CD4-positive, alpha-beta memory T cell (primary cell): ENCODE measurements around the gene SSBP2. TPM values are rescaled to one million over a fixed set of nuclear protein-coding genes. Genes with fewer than 3 reads are reported as not detected.

ENCODE experiments used
- CTCF ChIA-PET: fragments of 350-600 bp; sonication (Branson Sonifier 250); formaldehyde crosslinking; loops from one replicate; lab custom pipeline; 2021; ENCODE audit warnings: inconsistent platforms; ENCODE audit not compliant: partially characterized antibody; lab: Charles Lee
- POLR2A ChIA-PET: fragments of 350-600 bp; sonication (Branson Sonifier 250); formaldehyde crosslinking; loops from one replicate; lab custom pipeline; 2021; ENCODE audit not compliant: partially characterized antibody; lab: Charles Lee
- DNase-seq, 5 donors: peaks; one replicate each; pipeline versions ENCODE4 v3.0.0 to v3.0.0-alpha.2; 2020 to 2022; ENCODE audit warnings: mixed read lengths in 1 of 5
- H3K27ac ChIP-seq: one replicate; pipeline ENCODE4 v1.7.0; 2013; ENCODE audit warnings: low read depth, low read length
- H3K27me3 ChIP-seq: 2 replicates; pipeline ENCODE4 v1.7.0; 2013; ENCODE audit warnings: mild to moderate bottlenecking, low read length, moderate library complexity; ENCODE audit not compliant: insufficient read depth
- H3K36me3 ChIP-seq: 2 replicates; pipeline ENCODE4 v1.7.0; 2013; ENCODE audit warnings: mild to moderate bottlenecking, low read length, moderate library complexity; ENCODE audit not compliant: insufficient read depth
- H3K4me1 ChIP-seq: 2 replicates; pipeline ENCODE4 v1.7.0; 2013; ENCODE audit warnings: mild to moderate bottlenecking, low read length, moderate library complexity; ENCODE audit not compliant: insufficient read depth
- H3K4me3 ChIP-seq, 2 donors: one replicate each; pipeline ENCODE4 v1.7.0; 2013; ENCODE audit warnings: low read length in 2 of 2, mild to moderate bottlenecking in 1 of 2
- H3K9me3 ChIP-seq, 2 donors: one replicate each; pipeline ENCODE4 v1.7.0; 2013; ENCODE audit warnings: low read length in 2 of 2, control low read depth in 1 of 2; ENCODE audit not compliant: control insufficient read depth in 1 of 2
- H3K27ac Mint-ChIP-seq, 7 donors: one replicate each; pipeline ENCODE4 v1.8.0; 2020 to 2021; ENCODE audit warnings: mixed read lengths in 7 of 7, mild to moderate bottlenecking in 6 of 7, inconsistent platforms in 3 of 7, moderate library complexity in 3 of 7
- H3K27me3 Mint-ChIP-seq, 2 donors: one replicate each; pipeline ENCODE4 v1.8.0; 2020 to 2021; ENCODE audit warnings: mixed read lengths in 2 of 2
- H3K36me3 Mint-ChIP-seq, 2 donors: one replicate each; pipeline ENCODE4 v1.8.0; 2020 to 2021; ENCODE audit warnings: mixed read lengths in 2 of 2, inconsistent platforms in 1 of 2, mild to moderate bottlenecking in 1 of 2
- H3K4me1 Mint-ChIP-seq, 4 donors: one replicate each; pipeline ENCODE4 v1.8.0; 2020 to 2021; ENCODE audit warnings: mixed read lengths in 4 of 4, mild to moderate bottlenecking in 1 of 4
- H3K4me3 Mint-ChIP-seq, 8 donors: one replicate each; pipeline ENCODE4 v1.8.0; 2020 to 2021; ENCODE audit warnings: mixed read lengths in 8 of 8, mild to moderate bottlenecking in 7 of 8, moderate library complexity in 6 of 8, inconsistent platforms in 3 of 8
- H3K9me3 Mint-ChIP-seq, 8 donors: one replicate each; pipeline ENCODE4 v1.8.0; 2020 to 2021; ENCODE audit warnings: mixed read lengths in 8 of 8, mild to moderate bottlenecking in 5 of 8, inconsistent platforms in 3 of 8, moderate library complexity in 1 of 8
- intact Hi-C: fragments of 100-400 bp; cut with micrococcal nuclease; formaldehyde crosslinking; loops from one replicate; pipeline ENCODE4 v1.15.1; 2023
- polyA plus RNA-seq, 2 donors: library from polyadenylated mRNA; unstranded; fragments of 300-500 nt; fragmentation: Illumina TruSeq; gene quantifications; one replicate each; pipeline ENCODE4 v1.2.3, GENCODE V29; 2021
- total RNA-seq, 2 experiments: library from RNA; stranded (reverse); gene quantifications; one replicate each; pipeline ENCODE4 v1.2.3, GENCODE V29; 2021

The SSBP2 gene
- total and polyA plus RNA-seq, 4 experiments from 2014 or later, result 46.4 to 91.7 (median 58.9) TPM

DNA sequence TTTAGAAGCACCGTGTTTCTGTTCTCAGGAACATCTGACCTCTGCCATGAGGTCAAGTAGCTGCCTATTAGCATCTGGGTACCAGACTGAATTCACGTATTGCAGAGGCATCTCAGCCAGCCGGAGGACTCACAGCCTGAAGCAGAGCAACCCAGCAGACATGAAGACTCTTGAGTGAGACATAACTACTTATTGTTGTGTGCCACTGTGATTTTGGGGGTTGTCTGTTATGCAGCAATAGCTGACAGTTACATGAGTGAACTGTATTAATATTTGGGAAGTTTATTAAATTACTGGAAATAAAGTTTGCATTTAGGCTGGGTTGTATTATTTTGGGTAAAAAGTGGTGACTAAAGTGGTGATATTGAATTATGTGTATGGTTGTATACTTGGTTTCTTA, 355.6 kb downstream of the SSBP2 start:
- H3K36me3 ChIP-seq, result no peaks in the 10 kb centered on the region
- Mint-ChIP-seq H3K4me3 (no peak overlapping the region), H3K27me3 (peaks cover 42 to 53% of the 10 kb centered on the region in 2 donors), H3K9me3 (peaks cover 0 to 9% (median 6%) of the 10 kb centered on the region in 8 donors), H3K27ac (no peak overlapping the region), H3K4me1 (peaks cover 0 to 4% (median 2%) of the 10 kb centered on the region in 4 donors), H3K36me3 (no peaks in the 10 kb centered on the region)
- H3K27me3 ChIP-seq, result no peaks in the 10 kb centered on the region
- peaks cover 4% of the 10 kb centered on the region for H3K4me1 ChIP-seq
- POLR2A ChIA-PET, result no interaction called here
- no peak overlapping the region for H3K27ac ChIP-seq
- H3K4me3 ChIP-seq, result no peak overlapping the region
- CTCF ChIA-PET, result no interaction called here
- no peak for DNase-seq
- H3K9me3 ChIP-seq, result no peaks in the 10 kb centered on the region
- intact Hi-C loops, result no loop called here

DNA sequence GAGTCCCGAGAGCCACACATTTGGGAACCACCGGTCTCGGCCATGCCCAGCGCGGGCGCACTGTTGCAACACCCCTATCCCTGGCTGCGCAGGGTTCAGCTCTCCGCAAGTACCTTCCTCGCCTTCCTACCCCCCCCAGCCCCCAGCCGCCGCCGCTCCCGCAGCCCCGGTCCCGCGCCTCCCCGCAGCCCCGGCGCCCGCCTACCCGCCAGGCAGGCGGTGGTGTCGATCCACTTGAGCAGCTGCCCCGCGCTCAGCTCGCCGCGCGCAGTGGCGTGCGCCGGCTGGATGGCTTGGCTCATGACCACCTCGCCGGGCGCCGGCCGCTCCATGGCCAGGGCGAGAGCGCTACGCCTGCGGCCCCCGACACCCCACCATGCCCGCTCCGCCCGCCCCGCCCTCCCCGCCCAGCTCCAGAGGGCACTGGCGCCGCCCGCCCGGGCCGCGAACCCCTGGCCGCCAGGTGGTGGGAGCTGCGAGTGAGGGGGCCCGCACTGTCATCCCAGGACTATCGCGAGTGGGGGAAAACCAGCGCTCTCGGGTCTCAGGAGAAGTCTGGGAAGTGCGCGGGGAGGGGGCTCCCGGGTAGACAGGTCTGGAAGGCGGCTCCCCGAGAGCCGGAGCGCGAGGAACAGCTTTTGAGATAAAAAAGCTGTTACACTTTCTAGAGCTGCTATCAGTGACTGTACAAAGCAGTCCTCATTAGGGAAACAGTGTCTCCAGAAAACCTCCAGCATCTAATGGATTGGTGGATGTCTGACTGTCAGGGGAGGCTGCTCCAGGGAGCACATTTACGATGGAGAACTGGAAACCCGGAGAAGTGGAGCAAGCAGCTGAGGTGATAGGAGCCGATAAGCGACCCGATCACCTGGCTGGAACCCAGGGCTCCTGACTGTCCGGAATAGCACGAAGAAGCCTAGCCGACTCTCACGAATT, 356.8 kb downstream of the SSBP2 start, which contains the start of gene ACOT12:
TSS of gene ACOT12 (minus strand) at position 352 of the 936 bp plus-strand sequence. CDS start at position 332, 20 bp downstream.
- CTCF ChIA-PET, result no interaction called here
- H3K4me1 ChIP-seq, result peaks cover 4% of the 10 kb centered on the region
- intact Hi-C loops, result no loop called here
- POLR2A ChIA-PET, result interaction anchor here (0.5 kb wide), 1 partner anchor 747 kb away, joined by 4 read pairs; no protein-coding TSS in a partner anchor
- no peaks in the 10 kb centered on the region for H3K36me3 ChIP-seq
- peaks cover 0 to 9% (median 6%) of the 10 kb centered on the region in 8 donors for H3K9me3 Mint-ChIP-seq
- H3K36me3 Mint-ChIP-seq, result peaks cover 0 to under 1% of the 10 kb centered on the region in 2 donors
- no peak within 1 kb of the TSS for H3K27ac ChIP-seq
- peak within 1 kb of the TSS in 7 of 8 donors; percentile 13 to 71 (median 44) for H3K4me3 Mint-ChIP-seq
- no peak within 1 kb of the TSS for H3K4me3 ChIP-seq
- H3K27ac Mint-ChIP-seq, result no peak within 1 kb of the TSS
- no peaks in the 10 kb centered on the region for H3K27me3 ChIP-seq
- H3K27me3 Mint-ChIP-seq, result peaks cover 41 to 48% of the 10 kb centered on the region in 2 donors
- peaks cover 0 to 4% (median 2%) of the 10 kb centered on the region in 4 donors for H3K4me1 Mint-ChIP-seq
- no peaks in the 10 kb centered on the region for H3K9me3 ChIP-seq
- DNase-seq, result no peak

DNA sequence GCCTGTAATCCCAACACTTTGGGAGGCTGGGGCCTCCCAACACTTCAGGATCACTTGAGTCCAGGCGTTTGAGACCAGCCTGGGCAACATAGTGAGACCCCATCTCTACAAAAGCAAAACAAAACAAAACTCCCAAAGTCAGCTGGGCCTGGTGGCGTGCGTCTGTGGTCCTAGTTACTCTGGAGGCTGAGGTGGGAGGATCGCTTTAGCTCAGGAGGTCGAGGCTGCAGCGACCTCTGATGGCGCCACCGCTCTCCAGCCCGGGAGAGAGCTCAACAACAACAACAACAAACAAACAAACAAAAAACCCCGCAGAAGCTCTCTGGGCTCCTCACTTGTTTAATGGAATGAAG, 357.5 kb downstream of the SSBP2 start:
- ChIA-PET POLR2A (interaction anchor here (0.5 kb wide), 1 partner anchor 748 kb away, joined by 4 read pairs; no protein-coding TSS in a partner anchor), CTCF (no interaction called here)
- no peaks in the 10 kb centered on the region for H3K27me3 ChIP-seq

GRCh38 chr5:81389025-81389424, 361.9 kb downstream of the SSBP2 start:
- peaks cover 27 to 34% of the 10 kb centered on the region in 2 donors for H3K27me3 Mint-ChIP-seq
- H3K4me3 ChIP-seq, result no peak overlapping the region
- H3K4me1 ChIP-seq, result peaks cover 4% of the 10 kb centered on the region
- H3K27ac Mint-ChIP-seq, result no peak overlapping the region
- peaks cover 0 to 1% (median 0%) of the 10 kb centered on the region in 4 donors for H3K4me1 Mint-ChIP-seq
- intact Hi-C loops, result no loop called here
- ChIA-PET CTCF (no interaction called here), POLR2A (no interaction called here)
- no peaks in the 10 kb centered on the region for H3K9me3 ChIP-seq
- DNase-seq, result no peak
- H3K9me3 Mint-ChIP-seq, result peaks cover 0 to 2% (median 0%) of the 10 kb centered on the region in 8 donors
- no peaks in the 10 kb centered on the region for H3K27me3 ChIP-seq
- no peak overlapping the region for H3K27ac ChIP-seq
- H3K4me3 Mint-ChIP-seq, result no peak overlapping the region
- no peaks in the 10 kb centered on the region for H3K36me3 ChIP-seq
- peaks cover 0 to 4% of the 10 kb centered on the region in 2 donors for H3K36me3 Mint-ChIP-seq

More for the DNA sequence above, 357.5 kb downstream of the SSBP2 start:
- no peak overlapping the region for H3K27ac Mint-ChIP-seq
- H3K9me3 Mint-ChIP-seq, result peaks cover 0 to 9% (median 6%) of the 10 kb centered on the region in 8 donors
- H3K4me1 ChIP-seq, result peaks cover 4% of the 10 kb centered on the region
- DNase-seq, result no peak
- intact Hi-C loops, result no loop called here
- no peaks in the 10 kb centered on the region for H3K36me3 ChIP-seq
- H3K4me3 ChIP-seq, result no peak overlapping the region
- H3K36me3 Mint-ChIP-seq, result peaks cover 0 to 4% of the 10 kb centered on the region in 2 donors
- no peaks in the 10 kb centered on the region for H3K9me3 ChIP-seq
- H3K27me3 Mint-ChIP-seq, result peaks cover 41 to 49% of the 10 kb centered on the region in 2 donors
- H3K4me1 Mint-ChIP-seq, result peaks cover 0 to 4% (median 2%) of the 10 kb centered on the region in 4 donors
- H3K4me3 Mint-ChIP-seq, result peak overlapping the region in 6 of 8 donors; percentile 8 to 71 (median 52)
- no peak overlapping the region for H3K27ac ChIP-seq

DNA sequence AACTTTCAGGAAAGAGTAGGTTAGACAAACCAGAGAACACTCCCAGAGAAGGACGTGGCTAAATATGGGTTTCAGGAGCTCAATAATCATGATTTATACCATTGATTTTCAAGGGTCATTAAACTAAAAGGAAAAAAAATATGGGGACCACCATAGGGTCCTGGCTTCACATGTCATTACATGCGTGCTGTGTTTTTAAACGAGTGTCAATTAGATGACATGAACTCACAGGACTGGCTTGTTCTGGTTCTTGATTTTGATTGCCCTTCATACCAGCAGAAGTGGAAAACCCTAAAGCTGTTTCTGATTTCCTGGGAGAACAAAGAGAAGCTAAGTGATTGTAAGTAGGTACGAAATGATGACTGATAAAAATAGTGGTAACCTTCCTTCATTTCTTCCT, 362.7 kb downstream of the SSBP2 start:
- no peak overlapping the region for H3K27ac Mint-ChIP-seq
- H3K9me3 ChIP-seq, result no peaks in the 10 kb centered on the region
- DNase-seq, result no peak
- no peaks in the 10 kb centered on the region for H3K36me3 ChIP-seq
- POLR2A ChIA-PET, result no interaction called here
- CTCF ChIA-PET, result no interaction called here
- H3K4me3 ChIP-seq, result no peak overlapping the region
- H3K27me3 Mint-ChIP-seq, result peaks cover 22 to 29% of the 10 kb centered on the region in 2 donors
- no peaks in the 10 kb centered on the region for H3K4me1 ChIP-seq
- intact Hi-C loops, result no loop called here
- no peak overlapping the region for H3K4me3 Mint-ChIP-seq
- peaks cover 0 to 4% of the 10 kb centered on the region in 2 donors for H3K36me3 Mint-ChIP-seq
- peaks cover 0 to 2% (median 0%) of the 10 kb centered on the region in 8 donors for H3K9me3 Mint-ChIP-seq
- no peak overlapping the region for H3K27ac ChIP-seq
- no peaks in the 10 kb centered on the region for H3K4me1 Mint-ChIP-seq
- H3K27me3 ChIP-seq, result no peaks in the 10 kb centered on the region

GRCh38 chr5:81383867-81384266, 367.0 kb downstream of the SSBP2 start:
- H3K9me3 Mint-ChIP-seq, result peaks cover 0 to 2% (median 0%) of the 10 kb centered on the region in 8 donors
- Histone ChIP-seq H3K4me1 (no peaks in the 10 kb centered on the region), H3K27me3 (no peaks in the 10 kb centered on the region), H3K36me3 (no peaks in the 10 kb centered on the region), H3K27ac (no peak overlapping the region), H3K9me3 (no peaks in the 10 kb centered on the region), H3K4me3 (no peak overlapping the region)
- no peak for DNase-seq
- H3K4me1 Mint-ChIP-seq, result no peaks in the 10 kb centered on the region
- no peak overlapping the region for H3K4me3 Mint-ChIP-seq
- CTCF ChIA-PET, result no interaction called here
- H3K27ac Mint-ChIP-seq, result no peak overlapping the region
- peaks cover 0 to 1% of the 10 kb centered on the region in 2 donors for H3K36me3 Mint-ChIP-seq
- intact Hi-C loops, result no loop called here
- peaks cover 3 to 9% of the 10 kb centered on the region in 2 donors for H3K27me3 Mint-ChIP-seq
- POLR2A ChIA-PET, result no interaction called here

GRCh38 chr5:81371354-81371876, 379.5 kb downstream of the SSBP2 start:
- no peaks in the 10 kb centered on the region for H3K9me3 Mint-ChIP-seq
- intact Hi-C loops, result no loop called here
- no peaks in the 10 kb centered on the region for H3K36me3 Mint-ChIP-seq
- peaks cover 8 to 11% of the 10 kb centered on the region in 2 donors for H3K27me3 Mint-ChIP-seq
- no peaks in the 10 kb centered on the region for H3K27me3 ChIP-seq
- POLR2A ChIA-PET, result no interaction called here
- no peak overlapping the region for H3K4me3 ChIP-seq
- H3K27ac Mint-ChIP-seq, result no peak overlapping the region
- H3K27ac ChIP-seq, result no peak overlapping the region
- CTCF ChIA-PET, result no interaction called here
- H3K4me1 Mint-ChIP-seq, result no peaks in the 10 kb centered on the region
- DNase-seq, result no peak
- no peaks in the 10 kb centered on the region for H3K4me1 ChIP-seq
- no peaks in the 10 kb centered on the region for H3K36me3 ChIP-seq
- no peaks in the 10 kb centered on the region for H3K9me3 ChIP-seq
- no peak overlapping the region for H3K4me3 Mint-ChIP-seq
